Urinary bladder (tissue), 4 donors: Measurements from ENCODE around the gene THAP4. TPM values are rescaled to one million over a fixed set of nuclear protein-coding genes. Genes with fewer than 3 reads are reported as not detected.
A peak's percentile ranks its signal among the peaks of the same experiment; 100 is the strongest.
"Not testable (repeated sequence)": the region's sequence is repeated elsewhere in the genome, so short reads cannot be mapped to it uniquely, and the experiment has no call there.

Experiments
- DNase-seq: peaks from one replicate; pipeline ENCODE4 v3.0.0-alpha.2; 2015; ENCODE audit errors: extremely low spot score
- H3K27ac ChIP-seq: one replicate; pipeline ENCODE4 v1.5.1; 2013; ENCODE audit warnings: low read depth, mild to moderate bottlenecking, moderate library complexity
- H3K36me3 ChIP-seq: one replicate; pipeline ENCODE4 v1.6.1; 2013; ENCODE audit warnings: mild to moderate bottlenecking, moderate library complexity; ENCODE audit not compliant: insufficient read depth
- H3K4me1 ChIP-seq: one replicate; pipeline ENCODE4 v1.6.1; 2013; ENCODE audit warnings: mild to moderate bottlenecking, moderate library complexity; ENCODE audit not compliant: insufficient read depth
- H3K4me3 ChIP-seq: one replicate; pipeline ENCODE4 v1.5.1; 2013; ENCODE audit warnings: low read depth, low read length
- WGBS: extraction: QIAGEN DNeasy Blood & Tissue Kit; methylation state at CpG from one replicate; pipeline ENCODE4 v1.1.7; 2013; 5-methylcytosine and 5-hydroxymethylcytosine counted together
- polyA plus RNA-seq: library from polyadenylated mRNA; stranded (reverse); fragments of 200-250 nt; gene quantifications from one replicate; pipeline ENCODE4 v1.2.3, GENCODE V29; 2013
- total RNA-seq: library from RNA; depleted of rRNA; stranded (reverse); fragments of >200 nt; gene quantifications from one replicate; pipeline ENCODE4 v1.2.3, GENCODE V29; 2014
- donor health status: healthy with polysubstance abuse.
- donor health status: healthy.

Gene THAP4
- total and polyA plus RNA-seq, 2 donors, result 18.9 to 49.3 TPM

DNA sequence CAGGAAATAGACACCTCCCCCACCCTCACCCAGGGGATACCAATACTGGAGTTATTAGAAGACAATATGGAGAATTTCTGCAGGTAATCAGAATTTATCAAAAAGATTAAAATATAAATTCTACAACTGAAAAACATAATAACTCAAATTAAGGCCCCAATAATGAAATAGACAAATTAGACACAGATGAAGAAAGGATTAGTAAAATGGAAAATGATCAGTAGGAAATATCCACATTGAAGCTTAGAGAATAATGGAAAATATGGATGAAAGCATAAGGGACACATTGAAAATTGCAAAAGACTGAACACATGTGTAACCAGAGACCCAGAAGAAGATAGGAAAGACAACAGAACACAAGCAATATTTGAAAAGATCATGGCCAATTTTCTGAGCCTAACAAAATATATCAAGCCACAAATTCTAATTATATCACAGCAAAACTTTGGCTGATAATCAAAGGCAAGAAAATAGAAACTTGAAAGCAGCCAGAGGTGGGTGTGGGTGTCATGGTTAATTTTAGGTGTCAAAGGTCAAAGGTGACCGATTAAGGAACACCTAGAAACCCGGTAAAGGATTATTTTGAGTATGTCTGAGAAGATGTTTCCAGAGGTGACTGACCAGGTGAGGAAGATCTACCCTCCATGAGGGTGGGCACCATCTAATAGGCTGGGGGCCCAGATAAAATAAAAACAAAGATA lies 50.2 kb downstream of the THAP4 start:
- Histone ChIP-seq H3K4me3 (no peak overlapping the region), H3K36me3 (peaks cover 5% of the 10 kb centered on the region), H3K4me1 (no peaks in the 10 kb centered on the region), H3K27ac (no peak overlapping the region)
- 98% methylated on average over 2 of the region's 2 CpGs for WGBS
- DNase-seq, result no peak

DNA sequence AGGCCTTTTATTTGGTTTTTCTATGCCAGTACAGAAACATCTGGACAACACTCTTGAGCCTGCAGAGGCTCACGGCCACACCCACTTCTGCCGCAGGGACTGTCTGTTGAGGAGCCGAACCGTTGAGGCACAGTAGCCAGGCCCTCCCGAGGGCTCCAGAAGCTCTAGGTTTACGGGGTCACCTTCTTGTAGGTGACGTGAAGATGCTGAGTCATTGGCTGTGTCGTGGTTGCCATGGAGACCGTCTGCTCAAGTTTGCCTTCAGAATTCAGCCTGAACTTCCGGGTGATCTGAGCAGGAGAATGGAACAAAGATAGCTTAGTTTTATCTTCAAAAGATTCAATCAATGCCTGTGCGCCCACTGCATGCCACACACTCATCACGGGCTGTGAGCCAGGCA lies 52.5 kb downstream of the THAP4 start:
- Histone ChIP-seq H3K4me3 (no peak overlapping the region), H3K36me3 (peaks cover 5% of the 10 kb centered on the region), H3K27ac (no peak overlapping the region), H3K4me1 (no peaks in the 10 kb centered on the region)
- DNase-seq, result no peak
- WGBS, result 73% methylated on average over 12 of the region's 12 CpGs

DNA sequence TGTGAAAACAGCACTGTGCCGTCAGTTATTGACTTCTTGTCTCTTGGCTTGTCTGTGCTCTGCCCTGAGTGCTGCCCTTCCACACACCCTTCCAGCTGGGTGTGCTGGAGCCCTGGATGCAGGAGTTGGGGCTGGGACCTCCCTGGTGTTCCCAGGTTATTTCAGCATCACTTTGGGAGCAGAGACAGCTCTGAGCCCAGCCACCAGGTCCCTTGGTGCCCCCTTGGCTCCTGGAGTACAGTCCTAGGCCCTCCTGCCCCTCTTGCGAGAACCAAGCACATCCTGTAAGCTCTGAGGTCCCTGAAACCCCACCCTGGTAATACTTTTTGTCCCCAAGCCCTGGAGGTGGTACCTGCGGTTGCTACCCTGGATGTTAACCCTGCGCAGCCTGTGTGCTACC lies 54.2 kb downstream of the THAP4 start:
- WGBS, result over 99% methylated on average over 4 of the region's 4 CpGs
- Histone ChIP-seq H3K4me1 (peaks cover under 1% of the 10 kb centered on the region), H3K36me3 (peaks cover 5% of the 10 kb centered on the region), H3K27ac (no peak overlapping the region), H3K4me3 (no peak overlapping the region)
- no peak for DNase-seq

DNA sequence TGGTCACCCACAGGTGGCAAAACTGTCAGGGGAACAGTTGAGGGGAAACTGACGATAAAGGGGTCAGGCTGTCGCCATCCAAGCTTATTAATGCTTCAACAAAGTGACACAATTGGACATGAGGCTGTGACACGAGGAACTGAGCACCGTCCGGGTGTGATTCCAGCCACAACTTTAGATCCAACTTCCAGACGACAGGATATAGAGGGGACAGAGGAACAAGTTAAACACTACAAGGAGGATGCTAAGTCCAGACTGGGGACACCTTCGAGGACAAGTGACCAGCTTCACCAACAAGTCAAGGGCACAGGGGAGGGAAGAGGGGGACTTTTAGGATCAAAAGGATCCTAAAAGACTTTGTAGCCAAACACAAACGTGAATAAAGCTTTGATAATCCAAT lies 54.6 kb downstream of the THAP4 start:
- DNase-seq, result no peak
- H3K36me3 ChIP-seq, result peaks cover 5% of the 10 kb centered on the region
- H3K4me3 ChIP-seq, result no peak overlapping the region
- H3K4me1 ChIP-seq, result peaks cover 2% of the 10 kb centered on the region
- 97% methylated on average over 8 of the region's 8 CpGs for WGBS
- H3K27ac ChIP-seq, result no peak overlapping the region

- Histone ChIP-seq H3K27ac (no peak overlapping the region), H3K4me3 (no peak overlapping the region), H3K36me3 (peaks cover 3% of the 10 kb centered on the region), H3K4me1 (peaks cover 2% of the 10 kb centered on the region)
- DNase-seq, result no peak
- WGBS, result 92% methylated on average over 7 of the region's 7 CpGs
These were observed 57.7 kb downstream of the THAP4 start for GRCh38 chr2:241579281-241579680.

DNA sequence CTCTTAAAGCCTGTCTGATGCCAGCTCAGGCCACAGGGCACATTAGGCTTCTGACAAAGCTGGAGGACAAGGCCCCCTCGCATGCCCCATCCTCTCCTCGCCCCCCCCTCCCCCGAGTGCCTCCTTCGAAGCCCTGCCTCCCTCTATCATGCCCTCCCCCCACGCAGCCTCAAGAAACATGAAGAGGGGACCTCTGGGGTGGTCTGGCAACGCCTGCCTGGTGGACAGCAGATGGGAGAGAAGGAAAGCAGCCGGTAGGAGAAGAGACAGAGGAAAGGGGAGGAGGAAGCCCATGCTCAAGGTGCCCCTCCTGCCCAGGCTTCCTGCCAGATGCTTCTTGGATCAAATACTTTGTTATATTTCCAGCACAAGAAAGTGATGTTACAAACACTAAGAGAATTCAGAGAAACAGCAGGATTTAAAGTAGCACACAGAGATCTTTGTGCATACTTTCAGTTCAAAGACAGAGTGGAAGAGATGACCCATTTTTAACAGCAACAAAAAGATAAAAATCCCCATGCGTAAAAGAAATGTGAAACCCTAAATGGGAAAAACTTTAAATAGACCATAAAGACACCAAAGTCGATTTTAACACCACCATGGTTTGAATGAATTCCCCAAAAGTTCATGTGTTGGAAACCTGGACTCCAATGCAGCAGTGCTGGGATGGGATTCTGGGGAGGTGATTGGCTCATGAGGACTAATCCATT lies 59.4 kb downstream of the THAP4 start:
- peaks cover 2% of the 10 kb centered on the region for H3K4me1 ChIP-seq
- H3K36me3 ChIP-seq, result no peaks in the 10 kb centered on the region
- DNase-seq, result peak; percentile 76
- WGBS, result 17% methylated on average over 9 of the region's 9 CpGs
- H3K27ac ChIP-seq, result no peak overlapping the region
- H3K4me3 ChIP-seq, result no peak overlapping the region

DNA sequence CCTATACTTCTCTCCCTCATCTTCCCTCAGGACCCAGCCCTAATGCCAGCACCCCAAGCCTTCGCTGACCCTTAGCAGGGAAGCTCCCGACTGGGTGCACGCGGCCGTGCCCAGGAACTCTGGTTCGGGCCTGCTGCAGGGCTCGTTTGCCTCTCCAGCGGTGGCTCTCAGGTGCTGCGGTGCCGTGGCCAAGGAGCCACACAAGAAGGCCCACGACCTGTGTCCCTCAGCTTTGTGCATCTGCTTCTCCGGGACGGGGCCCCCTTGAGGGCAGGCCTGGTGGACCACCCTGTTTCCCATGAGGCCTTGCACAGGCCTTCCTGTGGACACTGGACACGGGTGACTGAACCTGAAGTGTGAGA lies 60.7 kb downstream of the THAP4 start:
- no peak for DNase-seq
- Histone ChIP-seq H3K36me3 (no peaks in the 10 kb centered on the region), H3K4me1 (peaks cover 2% of the 10 kb centered on the region), H3K27ac (no peak overlapping the region), H3K4me3 (no peak overlapping the region)
- 80% methylated on average over 14 of the region's 14 CpGs for WGBS

- peaks cover 2% of the 10 kb centered on the region for H3K4me1 ChIP-seq
- H3K4me3 ChIP-seq, result no peak overlapping the region
- H3K27ac ChIP-seq, result no peak overlapping the region
- no peaks in the 10 kb centered on the region for H3K36me3 ChIP-seq
- DNase-seq, result no peak
- WGBS, result 60% methylated on average over 5 of the region's 5 CpGs
These were observed 61.2 kb downstream of the THAP4 start for GRCh38 chr2:241575624-241576292.

DNA sequence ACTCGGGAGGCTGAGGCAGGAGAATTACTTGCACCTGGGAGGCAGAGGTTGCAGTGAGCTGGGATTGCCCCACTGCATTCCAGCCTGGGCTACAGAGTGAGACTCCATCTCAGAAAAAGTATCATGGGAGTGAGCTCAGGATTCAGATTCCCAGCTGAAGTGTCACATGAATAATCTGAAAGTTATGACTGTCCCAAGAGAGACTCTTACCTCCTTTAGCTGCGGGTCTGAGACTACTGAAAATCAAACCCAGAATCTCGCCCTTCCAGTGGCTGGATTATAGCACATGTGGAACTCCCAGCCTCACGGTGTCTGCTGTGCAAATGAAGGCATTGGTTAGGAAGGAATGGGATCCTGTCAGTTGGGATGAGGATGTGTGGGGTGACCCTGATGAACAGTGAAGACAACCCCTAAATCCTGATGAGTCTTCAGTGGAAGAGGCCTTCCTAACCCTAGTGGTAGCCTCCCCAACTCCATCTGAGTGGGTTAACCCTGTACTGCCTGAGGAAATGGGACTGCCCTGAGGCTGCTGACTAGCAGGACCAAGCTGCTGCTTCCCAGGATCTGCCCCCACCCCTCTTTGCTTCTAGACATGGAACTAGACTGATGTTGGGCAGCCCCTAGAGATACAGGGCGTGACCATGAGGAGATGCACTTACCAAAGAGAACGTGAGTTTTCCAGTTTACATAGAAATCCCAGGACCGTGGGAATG lies 61.9 kb downstream of the THAP4 start:
- WGBS, result 80% methylated on average over 7 of the region's 7 CpGs

DNA sequence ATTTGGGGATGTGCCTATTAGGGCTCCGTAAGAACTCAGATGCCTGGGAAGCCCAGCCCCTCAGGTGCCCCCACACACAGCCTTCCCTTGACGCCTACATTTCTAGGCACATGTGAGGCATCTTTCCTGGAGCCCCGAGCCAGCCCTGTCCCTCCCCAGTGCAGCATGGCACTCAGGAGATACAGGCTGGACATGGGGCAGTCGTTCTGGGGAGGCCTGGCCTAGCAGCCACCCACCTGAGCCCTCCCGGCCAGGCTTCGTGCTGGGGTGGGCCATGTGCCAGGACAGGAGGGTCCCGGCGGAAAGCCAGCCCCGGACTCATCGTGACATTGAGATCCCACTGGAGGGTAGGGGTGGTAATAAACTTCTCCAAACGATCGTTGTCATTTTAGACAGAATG lies 63.2 kb downstream of the THAP4 start:
- 84% methylated on average over 12 of the region's 12 CpGs for WGBS
- no peak for DNase-seq

More for the DNA sequence above, 61.9 kb downstream of the THAP4 start:
- no peak for DNase-seq
- Histone ChIP-seq H3K4me1 (peaks cover 2% of the 10 kb centered on the region), H3K4me3 (no peak overlapping the region), H3K36me3 (no peaks in the 10 kb centered on the region), H3K27ac (no peak overlapping the region)

DNA sequence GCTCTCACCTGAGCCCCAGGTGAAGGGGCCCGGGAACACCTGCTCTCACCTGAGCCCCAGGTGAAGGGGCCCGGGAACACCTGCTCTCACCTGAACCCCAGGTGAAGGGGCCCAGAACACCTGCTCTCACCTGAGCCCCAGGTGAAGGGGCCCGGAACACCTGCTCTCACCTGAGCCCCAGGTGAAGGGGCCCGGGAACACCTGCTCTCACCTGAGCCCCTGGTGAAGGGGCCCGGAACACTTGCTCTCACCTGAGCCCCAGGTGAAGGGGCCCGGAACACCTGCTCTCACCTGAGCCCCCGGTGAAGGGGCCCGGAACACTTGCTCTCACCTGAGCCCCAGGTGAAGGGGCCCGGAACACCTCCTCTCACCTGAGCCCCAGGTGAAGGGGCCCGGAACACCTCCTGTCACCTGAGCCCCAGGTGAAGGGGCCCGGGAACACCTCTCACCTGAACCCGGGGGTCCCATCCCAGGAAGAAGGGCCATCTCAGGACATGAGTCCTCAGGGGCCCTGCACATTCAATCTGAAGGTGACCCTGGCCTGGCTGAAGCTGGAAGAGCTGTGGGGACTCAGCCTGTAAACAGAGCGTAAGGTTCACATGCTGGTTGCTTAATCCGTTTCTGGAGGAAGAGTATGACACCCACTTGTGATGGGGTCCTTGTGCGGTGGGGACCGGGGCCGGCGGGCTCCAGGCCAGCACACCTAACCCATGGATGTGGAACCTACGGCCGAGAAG lies 63.9 kb downstream of the THAP4 start:
- DNase-seq, H3K4me1 ChIP-seq, H3K4me3 ChIP-seq, H3K27ac ChIP-seq, H3K36me3 ChIP-seq: not testable (repeated sequence)
- WGBS, result 93% methylated on average over 20 of the region's 20 CpGs

More for the DNA sequence above, 63.2 kb downstream of the THAP4 start:
- H3K36me3 ChIP-seq, result no peaks in the 10 kb centered on the region
- no peak overlapping the region for H3K4me3 ChIP-seq
- peaks cover 2% of the 10 kb centered on the region for H3K4me1 ChIP-seq
- no peak overlapping the region for H3K27ac ChIP-seq

DNA sequence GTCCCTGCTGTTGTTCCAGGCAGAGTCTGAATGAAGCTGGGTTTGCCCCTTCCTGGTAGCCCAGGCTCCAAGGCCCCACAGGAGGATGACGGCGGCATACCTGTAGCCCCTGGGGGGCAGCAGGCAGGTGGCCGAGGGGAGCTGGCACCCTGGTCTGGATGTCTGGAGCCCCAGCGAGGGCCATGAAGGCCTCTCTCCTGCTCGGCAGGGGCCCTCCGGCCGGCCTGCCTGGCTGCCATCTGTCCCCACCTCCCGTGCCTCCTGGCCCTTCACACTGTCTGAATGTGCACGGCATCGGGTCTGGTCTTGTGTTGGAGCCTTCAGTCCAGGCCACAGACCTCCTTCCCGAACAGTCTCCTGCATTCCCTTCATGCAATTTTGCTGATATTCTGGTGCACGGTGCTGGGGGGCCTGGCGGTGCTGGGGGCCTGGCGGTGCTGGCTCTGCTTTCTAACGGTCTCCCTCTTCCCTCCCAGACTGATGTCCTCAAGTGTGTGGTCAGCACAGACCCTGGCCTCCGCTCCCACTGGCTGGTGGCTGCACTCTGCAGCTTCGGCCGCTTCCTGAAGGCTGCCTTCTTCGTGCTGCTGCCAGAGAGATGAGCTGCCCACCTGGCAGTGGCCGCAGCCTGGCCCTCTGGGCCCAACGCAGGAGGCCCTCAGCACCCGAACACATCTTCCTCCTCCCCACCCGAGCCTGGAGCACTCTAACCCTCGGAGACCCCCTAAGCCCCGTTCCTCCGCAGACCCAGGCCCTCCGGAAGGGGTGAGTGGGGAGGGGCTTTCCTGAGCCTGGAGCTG lies 64.9 kb downstream of the THAP4 start:
- Histone ChIP-seq H3K4me3 (no peak overlapping the region), H3K36me3 (no peaks in the 10 kb centered on the region), H3K4me1 (no peaks in the 10 kb centered on the region), H3K27ac (no peak overlapping the region)
- DNase-seq, result no peak
- WGBS, result 87% methylated on average over 27 of the region's 27 CpGs
